ENCODE measurements around the gene VAPB.

The VAPB gene

DNA sequence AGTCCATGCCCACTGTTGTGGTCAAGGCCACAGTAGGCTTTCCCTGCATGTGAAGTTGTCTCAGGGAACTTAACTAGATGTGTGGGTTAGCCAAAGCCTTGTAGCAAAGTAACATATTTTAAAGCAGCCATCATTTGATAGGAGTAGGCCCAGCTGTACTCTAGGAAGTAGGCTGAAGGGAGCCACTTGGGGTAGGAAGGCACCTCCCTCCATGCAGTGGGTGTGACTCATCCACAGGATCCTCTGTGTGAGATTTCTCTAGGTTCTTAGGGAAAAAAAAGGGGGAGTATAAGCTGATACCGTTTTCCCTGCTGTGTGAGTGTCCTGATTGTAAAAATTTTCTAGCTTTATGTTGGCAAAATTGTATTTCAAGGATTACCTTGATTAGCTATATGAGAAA lies 44.7 kb downstream of the VAPB start:
- DNase-seq: no peak

DNA sequence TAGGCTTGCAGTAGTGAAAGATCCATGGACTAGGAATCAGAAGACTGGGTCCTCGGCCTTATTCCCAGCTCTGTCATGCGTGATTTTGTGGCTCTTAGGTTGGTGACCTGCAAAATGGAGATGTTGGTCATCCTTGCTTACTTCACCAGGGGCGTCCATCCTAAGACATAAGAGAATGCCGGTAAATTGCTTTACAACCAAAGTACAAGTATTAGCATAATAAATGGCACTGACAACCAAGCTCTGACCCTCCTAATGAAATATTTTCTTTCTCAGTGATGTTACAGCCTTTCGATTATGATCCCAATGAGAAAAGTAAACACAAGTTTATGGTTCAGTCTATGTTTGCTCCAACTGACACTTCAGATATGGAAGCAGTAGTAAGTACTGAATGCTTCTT lies 45.3 kb downstream of the VAPB start:
- no peak for DNase-seq

DNA sequence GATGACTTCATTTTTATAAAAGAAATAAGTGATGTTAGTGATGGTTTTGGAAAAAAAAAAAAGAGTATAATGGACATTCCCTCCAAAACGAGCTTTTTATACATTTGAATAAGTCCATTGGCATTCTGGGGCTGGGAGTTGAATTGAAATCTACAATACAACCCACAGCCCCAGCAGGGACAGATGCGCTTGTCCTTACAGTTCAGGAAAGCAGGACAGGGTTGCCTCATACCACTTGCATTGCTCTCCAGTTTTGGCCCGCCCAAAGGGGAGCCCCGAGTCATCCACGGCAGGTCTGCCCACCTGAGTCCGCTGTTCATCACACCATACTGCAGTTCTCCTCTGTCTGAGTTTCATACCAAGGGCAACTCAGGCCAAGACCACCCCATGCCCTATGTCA lies 46.2 kb downstream of the VAPB start:
- DNase-seq: no peak

DNA sequence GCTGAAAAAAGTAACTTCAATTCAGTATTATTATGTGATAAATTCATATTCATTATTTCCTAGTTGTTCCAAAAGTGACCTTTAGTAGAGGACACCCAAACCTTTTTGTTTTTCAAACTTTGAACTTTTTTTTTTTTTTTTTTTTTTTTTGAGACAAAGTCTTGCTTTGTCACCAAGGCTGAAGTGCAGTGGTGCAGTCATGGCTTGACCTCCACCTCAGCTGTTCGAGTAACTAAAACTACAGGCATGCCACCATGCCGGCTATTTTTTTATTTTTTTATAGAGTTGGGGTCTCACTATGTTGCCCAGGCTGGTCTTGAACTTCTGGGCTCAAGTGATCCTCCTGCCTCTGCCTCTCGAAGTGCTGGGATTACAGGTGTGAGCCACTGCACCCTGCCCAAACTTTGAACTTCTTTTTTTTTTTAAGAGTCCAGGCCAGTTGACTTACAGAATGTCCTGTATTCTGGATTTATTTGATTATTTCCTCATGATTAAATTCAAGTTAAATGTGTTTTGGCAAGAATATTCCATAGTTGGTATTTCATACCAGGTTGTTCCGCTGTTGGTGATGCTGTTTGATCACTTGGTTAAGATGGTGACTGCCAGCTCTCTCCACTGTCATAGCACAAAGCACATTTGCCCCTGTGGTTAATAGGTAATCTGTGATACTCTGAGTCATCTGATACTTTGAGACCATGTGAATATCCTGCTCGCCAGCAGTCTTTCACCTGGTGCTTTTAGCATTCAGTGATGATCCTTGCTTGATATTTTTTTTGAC lies 48.0 kb downstream of the VAPB start:
- DNase-seq: no peak

DNA sequence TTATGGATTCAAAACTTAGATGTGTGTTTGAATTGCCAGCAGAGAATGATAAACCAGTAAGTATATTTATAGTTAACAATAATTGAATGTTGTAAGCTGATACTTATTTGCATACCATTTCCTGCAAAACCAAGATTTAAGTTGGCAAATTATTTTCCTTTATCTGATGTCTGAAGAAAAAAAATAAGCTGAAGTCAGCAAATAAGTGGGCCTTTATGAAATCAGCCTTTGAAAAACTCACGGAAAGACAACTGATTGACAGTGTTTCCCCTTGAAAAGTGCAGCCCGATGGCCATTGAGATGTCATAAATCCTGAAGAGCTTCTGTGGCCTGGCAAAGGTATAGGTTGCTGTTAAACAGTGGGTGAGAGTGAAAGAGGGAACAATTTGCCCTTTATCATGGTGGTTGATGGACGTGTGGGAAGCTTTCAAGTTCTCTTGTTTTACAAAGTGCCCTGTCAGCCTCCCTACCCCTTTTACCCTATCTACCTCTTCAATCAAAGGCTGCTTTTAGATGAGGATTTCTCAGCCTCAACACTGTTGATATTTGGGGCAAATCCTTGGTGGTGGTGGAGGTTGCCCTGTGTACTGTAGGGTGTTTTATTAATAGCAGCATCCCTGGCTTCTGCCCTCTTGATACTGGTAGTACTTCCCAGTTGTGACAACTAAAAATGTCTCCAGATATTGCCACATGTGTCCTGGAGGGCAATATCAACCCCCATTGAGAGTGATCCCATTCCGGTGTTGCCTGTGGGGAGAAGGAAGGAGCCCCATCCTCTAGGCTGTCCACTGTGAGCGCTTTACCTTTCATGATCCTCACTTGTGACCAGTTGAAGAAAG lies 50.2 kb downstream of the VAPB start:
- DNase-seq: no peak

DNA sequence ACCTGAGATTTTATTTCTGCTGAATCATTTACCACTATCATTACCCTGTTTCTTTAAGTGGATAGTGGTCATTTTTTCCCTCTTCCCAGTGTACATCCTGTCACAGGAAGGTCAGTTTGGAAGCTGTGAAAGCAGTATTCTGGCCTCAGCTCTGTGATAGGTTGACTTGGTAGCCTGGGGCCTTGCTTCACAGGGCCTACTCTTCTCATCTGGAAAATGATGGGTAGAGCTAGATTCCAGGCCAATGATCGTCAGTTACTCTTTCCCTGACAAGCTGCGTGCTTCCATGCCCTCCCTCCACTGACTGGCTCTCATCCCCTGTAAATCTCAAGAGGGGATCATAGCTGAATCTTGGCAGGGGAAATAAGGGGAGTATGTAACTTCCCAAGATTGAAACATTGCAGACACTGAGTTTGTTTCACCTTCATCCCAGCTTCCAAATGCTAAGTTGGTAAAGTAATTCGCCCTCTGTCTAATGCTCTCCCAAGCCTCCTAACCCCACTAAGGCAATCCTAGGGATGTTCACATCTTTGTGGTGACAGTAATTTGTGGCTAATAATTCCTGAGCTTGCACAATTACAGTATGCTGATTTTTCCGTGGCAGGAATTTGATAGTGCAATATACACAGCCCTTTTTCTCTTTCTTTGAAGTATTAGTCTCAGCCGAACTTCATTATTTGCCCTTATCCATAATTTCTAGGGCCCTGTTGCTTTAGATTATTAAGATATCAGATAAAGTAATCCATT lies 51.2 kb downstream of the VAPB start:
- DNase-seq: no peak

DNA sequence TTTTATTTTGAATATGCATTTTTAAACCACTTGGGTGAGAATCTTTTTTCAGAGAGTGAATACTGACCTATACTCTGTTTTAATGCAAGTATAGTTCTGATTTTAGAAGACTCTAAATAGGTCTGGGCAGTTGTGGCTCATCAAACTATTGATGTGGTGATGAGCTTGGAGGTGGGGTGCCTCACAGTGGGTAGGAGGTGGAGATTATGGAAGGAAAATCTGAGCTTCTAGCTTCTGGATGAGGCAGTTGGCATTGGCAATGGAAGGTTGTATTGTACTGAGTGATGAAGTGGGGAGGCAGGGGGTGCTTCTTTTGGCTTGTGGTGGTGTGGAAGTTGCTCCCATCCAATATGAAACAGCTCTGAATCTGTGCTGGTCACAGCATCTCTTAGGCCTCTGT lies 52.7 kb downstream of the VAPB start:
- no peak for DNase-seq

DNA sequence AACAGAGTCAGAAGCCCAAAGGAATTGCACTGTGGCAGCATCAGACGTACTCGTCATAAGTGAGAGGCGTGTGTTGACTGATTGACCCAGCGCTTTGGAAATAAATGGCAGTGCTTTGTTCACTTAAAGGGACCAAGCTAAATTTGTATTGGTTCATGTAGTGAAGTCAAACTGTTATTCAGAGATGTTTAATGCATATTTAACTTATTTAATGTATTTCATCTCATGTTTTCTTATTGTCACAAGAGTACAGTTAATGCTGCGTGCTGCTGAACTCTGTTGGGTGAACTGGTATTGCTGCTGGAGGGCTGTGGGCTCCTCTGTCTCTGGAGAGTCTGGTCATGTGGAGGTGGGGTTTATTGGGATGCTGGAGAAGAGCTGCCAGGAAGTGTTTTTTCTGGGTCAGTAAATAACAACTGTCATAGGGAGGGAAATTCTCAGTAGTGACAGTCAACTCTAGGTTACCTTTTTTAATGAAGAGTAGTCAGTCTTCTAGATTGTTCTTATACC lies 55.8 kb downstream of the VAPB start:
- DNase-seq: no peak

DNA sequence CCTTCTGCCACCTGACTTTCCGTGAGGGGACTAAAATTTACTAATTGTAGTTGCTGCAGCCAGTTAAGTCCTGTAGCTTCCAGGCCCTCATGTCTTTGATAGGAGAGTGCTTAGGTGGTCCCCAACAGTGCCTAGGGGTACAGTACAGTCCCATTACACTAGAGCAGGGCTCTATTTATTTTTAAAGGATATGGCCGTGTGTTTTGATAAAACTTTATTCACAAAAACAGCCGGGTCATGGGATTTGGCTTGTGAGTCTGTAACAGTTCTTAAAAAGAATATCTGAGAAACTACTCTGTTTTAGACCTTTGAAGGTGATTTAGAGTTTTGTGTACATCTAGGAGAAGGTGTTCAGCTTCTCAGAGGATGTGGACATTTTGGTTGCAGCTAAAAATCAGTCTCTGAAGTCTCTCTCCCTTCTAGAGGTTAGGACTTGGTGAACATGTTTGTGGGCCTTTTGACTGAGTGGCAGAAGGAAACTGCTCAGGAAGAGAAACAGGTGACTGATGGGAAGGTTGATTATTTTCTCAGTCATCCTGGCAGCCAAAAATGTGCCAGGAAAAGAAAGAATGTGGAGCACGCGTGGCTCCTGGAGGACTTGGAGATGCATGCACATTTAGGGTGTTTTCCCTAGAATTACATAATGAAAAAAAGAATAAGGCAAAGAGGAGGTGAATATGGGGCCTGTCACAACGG lies 57.4 kb downstream of the VAPB start:
- no peak for DNase-seq

DNA sequence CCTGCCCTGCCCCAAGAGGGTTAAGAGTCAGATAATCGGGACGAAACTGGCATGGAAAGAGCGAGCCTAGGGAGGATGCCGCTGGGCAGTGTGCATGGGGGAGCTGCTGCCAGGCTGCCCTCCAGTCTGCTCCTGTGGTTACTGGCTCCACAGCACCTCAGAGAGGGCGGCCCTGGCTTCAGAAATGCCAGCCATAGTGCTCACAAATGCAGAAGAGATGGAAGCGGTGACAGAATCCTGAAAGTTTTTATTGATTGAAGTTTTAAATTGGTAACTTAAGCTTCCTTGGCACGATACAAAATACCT lies 57.9 kb downstream of the VAPB start:
- no peak for DNase-seq

DNA sequence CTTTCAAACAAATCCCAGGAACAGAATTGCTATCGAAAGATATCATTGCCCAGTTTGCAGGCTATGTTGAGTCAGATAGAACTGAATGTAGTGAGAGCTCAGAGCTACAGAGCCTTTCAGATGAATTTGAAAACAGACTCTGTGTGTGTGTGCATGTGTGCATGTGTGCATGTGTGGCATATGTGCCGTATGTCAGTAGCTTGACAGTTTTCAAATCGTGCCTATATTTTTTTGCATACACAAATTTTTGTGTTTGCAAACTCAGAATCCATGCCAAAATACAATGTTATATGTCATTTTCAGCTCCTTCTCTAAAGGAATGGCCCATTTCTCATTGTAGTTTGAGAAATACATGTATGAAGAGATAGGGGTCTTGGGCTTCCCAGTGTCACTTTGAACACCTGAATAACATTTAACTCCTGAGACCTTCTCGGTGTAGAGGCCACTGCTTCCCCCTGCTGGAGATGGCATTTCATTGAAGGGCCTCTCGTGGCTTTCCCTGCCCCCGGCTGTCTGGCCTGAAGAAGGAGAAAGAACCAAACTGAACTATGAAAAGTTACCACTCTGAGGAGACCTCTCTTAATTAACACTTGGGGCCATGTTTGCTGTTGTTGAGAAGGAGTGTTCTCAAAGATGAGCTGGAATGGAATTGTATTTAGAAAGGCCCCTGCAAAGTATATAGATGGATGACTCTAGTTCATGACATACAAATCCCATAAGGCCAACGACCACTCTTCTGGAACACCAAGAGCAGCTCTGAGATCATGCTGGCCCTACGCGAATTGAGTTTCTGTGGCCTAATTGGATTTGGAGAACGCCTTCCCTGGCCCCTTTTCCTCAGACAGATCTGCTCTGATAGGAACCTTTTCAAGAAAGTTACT lies 58.7 kb downstream of the VAPB start:
- DNase-seq: peak in 7 of 56 donors; percentile 5 to 29 (median 10)

DNA sequence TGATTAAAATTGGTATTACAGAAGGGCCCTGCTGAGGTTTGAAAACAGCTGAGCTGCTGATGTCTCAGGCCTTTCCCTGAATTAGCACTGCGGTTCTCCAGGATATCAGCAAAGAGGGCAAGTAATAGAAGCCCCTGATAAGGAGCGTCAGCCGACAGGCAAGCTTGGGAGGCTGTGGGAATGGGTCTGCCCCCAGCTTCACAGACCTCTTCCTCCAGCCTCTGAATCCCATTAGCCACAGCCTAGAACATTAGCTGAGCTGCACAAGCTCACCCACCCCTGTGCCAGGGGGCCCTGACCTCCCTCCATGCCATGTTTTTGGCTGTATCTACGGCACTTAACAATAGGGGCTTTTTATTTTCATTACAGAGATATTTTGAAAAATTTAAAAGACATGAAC lies 59.9 kb downstream of the VAPB start:
- no peak for DNase-seq

DNA sequence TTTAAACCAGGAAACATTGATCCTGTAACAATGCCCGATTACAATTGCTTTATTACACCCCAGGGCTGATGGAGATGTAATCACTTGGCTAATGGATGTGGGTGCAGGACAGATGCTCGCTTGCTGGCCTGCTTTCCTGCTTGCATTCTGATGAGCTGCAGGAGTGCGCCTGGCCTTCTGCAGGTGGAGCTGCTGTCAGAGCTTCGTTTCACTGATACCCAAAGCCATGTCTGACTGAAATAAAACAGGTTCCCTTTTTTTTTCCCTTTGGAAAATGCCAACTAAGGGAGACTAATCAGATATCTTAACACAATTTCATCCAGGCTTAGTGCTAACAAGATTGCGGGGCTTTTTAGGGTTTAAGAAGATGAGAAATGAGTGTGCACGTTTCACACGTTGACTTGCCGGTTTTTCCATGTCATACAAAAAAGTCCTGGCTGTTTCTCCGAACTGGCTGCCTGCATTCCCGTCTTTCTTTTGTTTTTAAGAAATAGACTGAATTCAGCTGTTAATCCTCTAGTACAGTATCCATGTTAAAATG lies 60.7 kb downstream of the VAPB start:
- DNase-seq: peak in 3 of 56 donors; percentile 4 to 15 (median 12)

DNA sequence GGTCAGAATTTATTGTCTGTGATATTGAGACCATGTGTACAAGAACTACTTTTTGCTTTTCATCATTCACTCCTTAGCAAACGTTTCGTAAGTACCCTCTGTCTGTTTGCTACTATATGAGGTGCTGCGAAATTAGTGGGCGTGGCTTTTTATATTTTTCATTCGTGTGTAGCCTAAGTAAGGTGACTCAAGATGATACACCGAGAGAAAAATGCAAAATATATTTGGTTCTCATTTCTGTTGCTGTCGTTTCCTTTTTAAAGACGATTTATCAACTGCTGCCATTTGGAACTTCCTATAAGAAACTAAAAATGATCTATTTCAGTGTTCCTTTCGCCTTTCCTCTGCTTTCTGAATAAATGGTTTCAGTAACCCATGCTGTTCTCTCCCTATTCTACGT lies 61.2 kb downstream of the VAPB start:
- no peak for DNase-seq

DNA sequence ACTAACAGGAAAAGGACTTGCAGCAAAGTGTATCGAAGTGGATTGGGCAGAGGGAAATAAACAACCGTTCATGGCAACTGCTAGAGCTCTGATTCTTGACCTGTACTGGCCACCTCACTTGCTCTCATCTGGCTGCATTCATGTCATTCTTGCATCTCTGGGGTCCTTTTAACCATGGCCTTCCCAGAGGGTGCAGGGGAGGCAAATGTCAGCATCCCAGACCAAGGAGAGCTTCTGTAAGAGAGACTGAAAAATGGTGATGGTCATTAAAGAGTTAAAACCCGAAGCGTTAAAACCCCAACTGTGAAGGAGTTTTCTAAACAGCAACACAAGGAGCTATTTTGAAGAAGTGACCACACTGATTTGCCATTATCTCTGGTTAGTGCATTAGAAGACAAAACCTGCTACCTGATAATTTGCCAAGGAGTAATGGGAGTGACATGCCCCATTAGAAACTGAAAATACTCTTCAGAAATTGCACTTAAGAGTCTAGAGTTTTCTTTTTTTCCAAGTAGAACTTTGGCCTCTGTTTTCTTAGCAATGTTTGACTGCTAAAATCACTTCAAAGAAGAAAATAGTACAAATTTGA lies 63.7 kb downstream of the VAPB start:
- DNase-seq: no peak

DNA sequence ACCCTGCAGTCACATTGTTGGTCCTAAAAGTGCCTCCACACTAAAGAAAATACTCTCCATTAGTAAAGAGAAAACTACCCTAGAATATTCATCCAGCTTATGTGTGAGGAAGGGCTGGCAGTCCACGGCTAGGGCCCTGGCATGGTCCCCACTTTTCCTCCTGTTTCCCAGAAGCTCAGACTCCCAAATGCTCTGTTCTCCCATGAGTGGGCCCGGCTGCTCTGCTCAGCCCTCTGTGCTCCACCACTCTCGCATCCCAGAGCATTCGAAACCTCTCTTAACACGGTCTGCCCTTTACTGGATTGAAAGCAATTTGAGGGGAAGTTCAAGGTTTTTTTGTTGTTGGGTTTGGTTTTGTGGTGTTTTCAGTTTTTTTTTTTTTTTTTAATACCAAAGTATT lies 64.4 kb downstream of the VAPB start:
- DNase-seq: no peak

DNA sequence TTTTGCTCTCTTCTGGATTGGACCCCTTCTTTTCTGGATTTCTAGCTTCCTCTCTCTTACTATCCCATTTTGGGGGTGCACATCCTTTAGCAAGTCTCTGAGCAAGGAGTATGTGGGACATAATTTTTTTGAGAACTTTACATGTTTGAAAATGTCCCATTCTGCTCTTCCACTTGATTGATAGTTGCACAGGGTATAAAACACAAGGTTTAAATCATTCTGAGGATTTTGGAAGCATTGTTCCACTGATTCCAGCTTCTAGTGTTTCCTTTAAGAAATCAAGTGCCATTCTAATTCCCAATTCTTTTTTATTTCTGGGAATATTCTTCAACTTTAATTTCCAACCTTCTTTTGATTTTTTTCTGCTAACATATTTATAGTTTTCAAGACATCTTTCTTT lies 65.4 kb downstream of the VAPB start:
- DNase-seq: no peak

DNA sequence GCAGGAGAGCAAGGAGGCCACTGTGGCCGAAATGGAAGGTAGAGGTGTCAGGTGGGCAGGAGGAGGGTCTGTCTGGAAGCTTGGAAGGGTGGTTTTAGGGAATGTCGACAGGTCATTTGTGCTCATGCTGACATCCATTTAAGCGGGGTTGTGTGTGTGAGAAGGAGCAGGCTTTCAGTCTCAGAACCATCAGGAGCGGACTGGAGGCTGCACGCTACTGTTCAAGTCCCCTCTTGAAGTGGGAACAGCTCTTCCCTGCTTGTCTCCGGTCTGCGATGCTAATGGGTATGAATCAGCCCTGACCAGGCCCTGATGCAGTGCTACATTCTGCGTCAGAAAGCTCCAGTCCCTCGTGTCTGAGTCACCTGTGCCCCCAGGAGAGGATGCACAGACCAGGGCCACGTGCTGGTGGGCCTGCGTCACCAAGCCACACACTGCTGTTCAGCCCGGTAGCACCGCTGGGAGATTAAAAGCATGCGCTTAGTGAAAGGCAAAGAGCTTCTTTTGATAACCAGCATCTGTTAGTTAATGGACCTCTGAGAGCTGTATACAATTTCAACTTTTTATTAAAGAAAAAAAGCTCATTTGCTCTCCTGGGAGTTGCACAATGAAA lies 68.2 kb downstream of the VAPB start:
- no peak for DNase-seq

DNA sequence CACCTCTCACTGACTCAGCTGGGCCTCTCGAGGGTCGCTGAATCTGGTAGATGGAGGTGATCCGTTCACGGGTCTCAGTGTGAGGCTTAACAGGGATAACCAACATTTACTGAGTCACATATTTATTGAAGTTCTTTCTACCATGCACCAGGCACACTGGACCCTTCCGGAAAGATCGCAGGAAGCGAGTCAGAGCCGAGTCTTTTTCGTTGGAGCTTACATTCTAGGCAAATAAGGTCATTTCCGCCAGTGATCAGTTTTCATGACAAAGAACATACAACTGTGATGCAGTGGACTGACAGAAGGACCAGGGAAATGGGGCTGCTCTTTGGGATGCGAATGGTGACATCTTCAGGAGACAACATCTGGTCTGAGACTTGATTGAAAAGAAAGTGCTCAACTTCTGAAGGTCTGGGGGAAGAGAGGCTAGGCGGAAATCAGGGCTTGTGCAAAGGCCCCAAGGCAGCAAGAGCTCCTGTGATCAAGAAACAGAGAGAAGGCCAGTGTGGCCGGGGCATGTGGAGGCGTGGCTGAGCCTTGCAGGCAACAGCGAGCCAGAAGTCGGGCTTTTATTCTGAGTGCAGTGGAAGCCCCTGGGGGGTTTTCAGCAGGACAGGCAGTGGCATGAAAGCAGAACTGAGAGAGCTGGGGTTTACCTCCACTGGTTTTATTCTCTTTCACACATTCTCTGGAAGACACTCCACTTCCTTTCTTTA lies 69.5 kb downstream of the VAPB start:
- DNase-seq: no peak

All from amygdala (tissue), 56 donors.